ENCODE data around the gene SYCN. TPM values are rescaled to one million over a fixed set of nuclear protein-coding genes. Genes with fewer than 3 reads are reported as not detected.

The SYCN gene
- polyA plus RNA-seq, 1 donor = not detected

- no peak for DNase-seq
These were observed 10.3 kb downstream of the SYCN start for GRCh38 chr19:39193803-39194202.

- no peak for DNase-seq
These were observed 11.2 kb downstream of the SYCN start for GRCh38 chr19:39192846-39193245.

- no peak for DNase-seq
These were observed 13.3 kb downstream of the SYCN start for GRCh38 chr19:39190768-39191167.

- no peak for DNase-seq
These were observed 15.1 kb downstream of the SYCN start for GRCh38 chr19:39188960-39189359.

GRCh38 chr19:39187552-39187943, 16.5 kb downstream of the SYCN start:
- DNase-seq = no peak

GRCh38 chr19:39186391-39186790, 17.7 kb downstream of the SYCN start:
- DNase-seq = no peak

GRCh38 chr19:39183104-39183503, 21.0 kb downstream of the SYCN start:
- no peak for DNase-seq

GRCh38 chr19:39182174-39182505, 21.9 kb downstream of the SYCN start:
- DNase-seq = no peak

GRCh38 chr19:39181500-39182173, 22.4 kb downstream of the SYCN start:
- DNase-seq = no peak

- no peak for DNase-seq
These were observed 23.3 kb downstream of the SYCN start for GRCh38 chr19:39180749-39181148.

GRCh38 chr19:39179754-39180153, 24.3 kb downstream of the SYCN start:
- no peak for DNase-seq

GRCh38 chr19:39178296-39179006, 25.6 kb downstream of the SYCN start:
- no peak for DNase-seq

- DNase-seq = no peak
These were observed 26.3 kb downstream of the SYCN start for GRCh38 chr19:39177736-39178135.

GRCh38 chr19:39177110-39177699, 26.9 kb downstream of the SYCN start:
- no peak for DNase-seq

- DNase-seq = no peak
These were observed 28.5 kb downstream of the SYCN start for GRCh38 chr19:39175564-39175963.

GRCh38 chr19:39174558-39175544, 29.2 kb downstream of the SYCN start:
- DNase-seq = no peak

GRCh38 chr19:39174142-39174541, 29.9 kb downstream of the SYCN start:
- DNase-seq = no peak

GRCh38 chr19:39173502-39173991, 30.5 kb downstream of the SYCN start:
- DNase-seq = no peak

GRCh38 chr19:39172700-39173501, 31.2 kb downstream of the SYCN start:
- DNase-seq = no peak

- no peak for DNase-seq
These were observed 32.3 kb downstream of the SYCN start for GRCh38 chr19:39171479-39172465.
